ENCODE data around the gene NPAS3.

Gene NPAS3

GRCh38 chr14:33657476-33657875 lies 718.8 kb downstream of the NPAS3 start:
- no peak for DNase-seq

GRCh38 chr14:33660248-33660647 lies 721.6 kb downstream of the NPAS3 start:
- DNase-seq = no peak

- no peak for DNase-seq
Observed at GRCh38 chr14:33661101-33661500, 722.4 kb downstream of the NPAS3 start.

- no peak for DNase-seq
Observed at GRCh38 chr14:33668066-33668465, 729.4 kb downstream of the NPAS3 start.

GRCh38 chr14:33669111-33669510 lies 730.4 kb downstream of the NPAS3 start:
- no peak for DNase-seq

- DNase-seq = no peak
Observed at GRCh38 chr14:33670235-33670634, 731.6 kb downstream of the NPAS3 start.

- DNase-seq = no peak
Observed at GRCh38 chr14:33671556-33671955, 732.9 kb downstream of the NPAS3 start.

- DNase-seq = no peak
Observed at GRCh38 chr14:33674927-33675326, 736.2 kb downstream of the NPAS3 start.

- no peak for DNase-seq
Observed at GRCh38 chr14:33675415-33676130, 736.9 kb downstream of the NPAS3 start.

GRCh38 chr14:33676135-33676566 lies 737.5 kb downstream of the NPAS3 start:
- DNase-seq = no peak

- DNase-seq = no peak
Observed at GRCh38 chr14:33676891-33677290, 738.2 kb downstream of the NPAS3 start.

- DNase-seq = no peak
Observed at GRCh38 chr14:33678005-33678404, 739.3 kb downstream of the NPAS3 start.

- DNase-seq = no peak
Observed at GRCh38 chr14:33679025-33679424, 740.3 kb downstream of the NPAS3 start.

GRCh38 chr14:33679461-33680225 lies 741.0 kb downstream of the NPAS3 start:
- no peak for DNase-seq

- DNase-seq = no peak
Observed at GRCh38 chr14:33680873-33681272, 742.2 kb downstream of the NPAS3 start.

- DNase-seq = no peak
Observed at GRCh38 chr14:33682760-33683159, 744.1 kb downstream of the NPAS3 start.

GRCh38 chr14:33685026-33685425 lies 746.3 kb downstream of the NPAS3 start:
- no peak for DNase-seq

- DNase-seq = no peak
Observed at GRCh38 chr14:33685698-33686097, 747.0 kb downstream of the NPAS3 start.

GRCh38 chr14:33686218-33686617 lies 747.5 kb downstream of the NPAS3 start:
- DNase-seq = no peak

- DNase-seq = no peak
Observed at GRCh38 chr14:33686856-33687255, 748.2 kb downstream of the NPAS3 start.

- DNase-seq = no peak
Observed at GRCh38 chr14:33689680-33690079, 751.0 kb downstream of the NPAS3 start.

- DNase-seq = no peak
Observed at GRCh38 chr14:33691907-33692306, 753.2 kb downstream of the NPAS3 start.

GRCh38 chr14:33692762-33693161 lies 754.1 kb downstream of the NPAS3 start:
- DNase-seq = no peak

GRCh38 chr14:33693237-33693636 lies 754.6 kb downstream of the NPAS3 start:
- DNase-seq = no peak

Measured in activated CD4-positive, alpha-beta T cell treated with anti-CD3 and anti-CD28 coated beads, Interleukin-2, amount 50 U/mL, for 1 hour (primary cell).